ENCODE measurements around the gene CTNNBL1.

DNA sequence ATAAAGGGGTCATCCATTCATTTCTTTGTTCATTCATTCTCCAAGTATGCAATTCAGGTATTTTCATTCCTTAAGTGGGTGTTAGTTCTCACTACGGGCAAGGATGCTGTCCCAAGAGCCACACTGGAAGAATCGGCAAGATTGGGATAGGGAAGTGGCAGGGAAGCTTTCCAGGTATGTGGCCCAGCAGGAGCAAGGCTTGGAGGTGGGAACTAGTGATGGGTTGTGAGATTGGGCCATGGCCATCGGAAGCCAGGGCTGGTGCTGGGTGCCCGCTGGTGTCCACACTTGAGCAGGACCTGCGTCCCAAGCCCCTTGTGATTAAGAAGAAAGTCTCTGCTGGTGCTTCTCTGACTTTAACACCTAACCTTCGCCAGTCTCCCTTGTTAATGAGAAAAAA lies 224.2 kb downstream of the CTNNBL1 start:
- no peak for TF ChIP-seq EZH2 (IDR thresholded peaks at IDR 0.05; ENCODE audit: insufficient read depth, poor library complexity, severe bottlenecking)
- no peak for TF ChIP-seq EZH2phosphoT487 (IDR thresholded peaks at IDR 0.05; ENCODE audit: insufficient read depth, low read depth)

Measured in GM23248 (cell line).